Astrocyte (in vitro differentiated cells and primary cell): Measurements from ENCODE around the gene RAB31. TPM values are rescaled to one million over a fixed set of nuclear protein-coding genes. Genes with fewer than 3 reads are reported as not detected.

Experiments
- DNase-seq: peaks from one replicate; pipeline ENCODE4 v3.0.0-alpha.2; 2010; ENCODE audit warnings: low read depth
- FAIRE-seq: peaks from 2 replicates; lab custom pipeline; 2011; peaks lifted over from hg19 to GRCh38; lab: Jason Lieb, UNC
- H2AFZ ChIP-seq: 2 replicates; pipeline ENCODE4 v1.6.0; 2012; ENCODE audit warnings: low read depth, low read length, inconsistent platforms
- H3K27ac ChIP-seq: 2 replicates; pipeline ENCODE4 v1.5.1; 2011; ENCODE audit warnings: low read depth, low read length, inconsistent platforms
- H3K27me3 ChIP-seq: 2 replicates; pipeline ENCODE4 v1.6.0; 2011; ENCODE audit warnings: low read length, inconsistent platforms; ENCODE audit not compliant: insufficient read depth
- H3K36me3 ChIP-seq: 2 replicates; pipeline ENCODE4 v1.5.1; 2011; ENCODE audit warnings: low read length, inconsistent platforms; ENCODE audit not compliant: insufficient read depth
- H3K4me1 ChIP-seq: 2 replicates; pipeline ENCODE4 v1.5.1; 2011; ENCODE audit warnings: low read length, inconsistent platforms; ENCODE audit not compliant: insufficient read depth
- H3K4me2 ChIP-seq: 2 replicates; pipeline ENCODE4 v1.6.0; 2012; ENCODE audit warnings: low read length, inconsistent platforms
- H3K4me3 ChIP-seq: 2 replicates; pipeline ENCODE4 v1.5.1; 2011; ENCODE audit warnings: low read depth, mild to moderate bottlenecking, low read length, inconsistent platforms; ENCODE audit not compliant: insufficient read depth
- H3K79me2 ChIP-seq: 2 replicates; pipeline ENCODE4 v1.6.0; 2012; ENCODE audit warnings: mild to moderate bottlenecking, low read length, inconsistent platforms; ENCODE audit not compliant: insufficient read depth
- H3K9ac ChIP-seq: 2 replicates; pipeline ENCODE4 v1.6.0; 2012; ENCODE audit warnings: mild to moderate bottlenecking, low read length, inconsistent platforms
- H3K9me3 ChIP-seq: 2 replicates; pipeline ENCODE4 v1.5.1; 2012; ENCODE audit warnings: low read depth, mild to moderate bottlenecking, low read length, inconsistent platforms; ENCODE audit not compliant: insufficient read depth
- H4K20me1 ChIP-seq: 2 replicates; pipeline ENCODE4 v1.6.0; 2012; ENCODE audit warnings: low read length, inconsistent platforms; ENCODE audit not compliant: insufficient read depth
- H3K27ac Mint-ChIP-seq: one replicate; pipeline ENCODE4 v1.8.0; 2021; ENCODE audit warnings: mild to moderate bottlenecking, mixed read lengths; ENCODE audit not compliant: unreplicated experiment
- H3K27me3 Mint-ChIP-seq: one replicate; pipeline ENCODE4 v1.8.0; 2021; ENCODE audit warnings: low read depth, mixed read lengths; ENCODE audit not compliant: unreplicated experiment
- H3K36me3 Mint-ChIP-seq: one replicate; pipeline ENCODE4 v1.8.0; 2021; ENCODE audit warnings: low read depth, mixed read lengths; ENCODE audit not compliant: unreplicated experiment
- H3K4me1 Mint-ChIP-seq: one replicate; pipeline ENCODE4 v1.8.0; 2021; ENCODE audit warnings: low read depth, mixed read lengths; ENCODE audit not compliant: unreplicated experiment
- H3K4me3 Mint-ChIP-seq: one replicate; pipeline ENCODE4 v1.8.0; 2021; ENCODE audit warnings: mild to moderate bottlenecking, moderate library complexity, mixed read lengths; ENCODE audit not compliant: unreplicated experiment
- H3K9me3 Mint-ChIP-seq: one replicate; pipeline ENCODE4 v1.8.0; 2021; ENCODE audit warnings: mild to moderate bottlenecking, mixed read lengths; ENCODE audit not compliant: unreplicated experiment
- EZH2 ChIP-seq: IDR thresholded peaks from 2 replicates; pipeline ENCODE4 v1.6.1; 2012; ENCODE audit warnings: mild to moderate bottlenecking, low read length, inconsistent platforms; ENCODE audit not compliant: insufficient read depth
- total RNA-seq: library from RNA; stranded (reverse); gene quantifications from 2 replicates; pipeline ENCODE4 v1.2.1, GENCODE V29; 2021
- TF ChIP-seq, protein P1 (sequence below): IDR thresholded peaks from 2 replicates; pipeline ENCODE4 v1.5.1; 2011; ENCODE audit warnings: low read depth, mild to moderate bottlenecking, inconsistent platforms, low read length, moderate library complexity; ENCODE audit not compliant: insufficient read depth

The RAB31 gene
- total RNA-seq, 1 donor from 2014 or later = 100 TPM

DNA sequence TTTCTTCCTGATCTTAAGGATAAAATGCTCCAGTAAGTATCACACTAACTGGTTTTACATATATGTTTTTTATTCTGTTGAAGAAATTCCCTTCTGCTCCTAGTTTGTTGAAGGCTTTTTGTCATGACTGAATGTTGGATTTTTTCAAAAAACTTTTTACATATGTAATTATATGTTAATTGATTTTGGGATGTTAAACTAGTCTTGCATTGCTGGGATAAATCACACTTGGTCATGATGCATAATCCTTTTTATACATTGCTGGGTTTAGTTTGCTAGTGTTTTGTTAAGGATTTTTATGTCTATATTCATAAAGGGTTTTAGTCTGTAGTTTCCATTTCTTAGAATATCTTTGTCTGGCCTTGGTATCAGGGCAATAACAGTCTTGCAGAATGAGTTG is 112.0 kb downstream of the RAB31 start:
- peaks cover 15% of the 10 kb centered on the region for H3K36me3 Mint-ChIP-seq
- H3K9me3 ChIP-seq = no peaks in the 10 kb centered on the region
- H3K27ac ChIP-seq = no peak overlapping the region
- no peak overlapping the region for H2AFZ ChIP-seq
- H3K4me1 Mint-ChIP-seq = peaks cover 4% of the 10 kb centered on the region
- H3K4me3 Mint-ChIP-seq = no peak overlapping the region
- H3K4me2 ChIP-seq = no peak overlapping the region
- TF ChIP-seq EZH2 = no peak
- TF ChIP-seq, protein P1, sequence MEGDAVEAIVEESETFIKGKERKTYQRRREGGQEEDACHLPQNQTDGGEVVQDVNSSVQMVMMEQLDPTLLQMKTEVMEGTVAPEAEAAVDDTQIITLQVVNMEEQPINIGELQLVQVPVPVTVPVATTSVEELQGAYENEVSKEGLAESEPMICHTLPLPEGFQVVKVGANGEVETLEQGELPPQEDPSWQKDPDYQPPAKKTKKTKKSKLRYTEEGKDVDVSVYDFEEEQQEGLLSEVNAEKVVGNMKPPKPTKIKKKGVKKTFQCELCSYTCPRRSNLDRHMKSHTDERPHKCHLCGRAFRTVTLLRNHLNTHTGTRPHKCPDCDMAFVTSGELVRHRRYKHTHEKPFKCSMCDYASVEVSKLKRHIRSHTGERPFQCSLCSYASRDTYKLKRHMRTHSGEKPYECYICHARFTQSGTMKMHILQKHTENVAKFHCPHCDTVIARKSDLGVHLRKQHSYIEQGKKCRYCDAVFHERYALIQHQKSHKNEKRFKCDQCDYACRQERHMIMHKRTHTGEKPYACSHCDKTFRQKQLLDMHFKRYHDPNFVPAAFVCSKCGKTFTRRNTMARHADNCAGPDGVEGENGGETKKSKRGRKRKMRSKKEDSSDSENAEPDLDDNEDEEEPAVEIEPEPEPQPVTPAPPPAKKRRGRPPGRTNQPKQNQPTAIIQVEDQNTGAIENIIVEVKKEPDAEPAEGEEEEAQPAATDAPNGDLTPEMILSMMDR = no peak
- FAIRE-seq (no peak), DNase-seq (no peak)
- peaks cover 16% of the 10 kb centered on the region for H3K4me1 ChIP-seq
- H3K27ac Mint-ChIP-seq = no peak overlapping the region
- H3K27me3 Mint-ChIP-seq = no peaks in the 10 kb centered on the region
- peaks cover 5% of the 10 kb centered on the region for H3K36me3 ChIP-seq
- H3K4me3 ChIP-seq = no peak overlapping the region
- peaks cover 4% of the 10 kb centered on the region for H4K20me1 ChIP-seq
- H3K27me3 ChIP-seq = no peaks in the 10 kb centered on the region
- H3K9ac ChIP-seq = no peak overlapping the region
- H3K9me3 Mint-ChIP-seq = no peaks in the 10 kb centered on the region
- no peaks in the 10 kb centered on the region for H3K79me2 ChIP-seq

DNA sequence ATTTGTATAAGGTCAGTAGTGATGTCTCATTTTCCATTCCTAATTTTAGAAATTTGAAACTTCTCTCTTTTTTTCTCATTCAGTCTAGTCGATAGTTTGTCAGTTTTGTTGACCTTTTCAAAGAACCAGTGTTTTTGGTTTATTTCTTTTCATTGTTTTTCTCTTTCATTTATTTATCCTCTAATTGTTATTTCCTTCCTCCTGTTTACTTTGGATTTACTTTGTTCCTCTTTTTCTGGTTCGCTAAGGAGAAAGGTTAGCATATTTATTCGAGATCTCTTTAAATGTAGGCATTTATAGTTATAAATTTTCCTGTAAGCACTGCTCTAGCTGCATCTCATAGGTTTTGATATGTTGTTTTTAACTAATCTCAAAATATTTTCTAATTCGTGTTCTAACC is 112.6 kb downstream of the RAB31 start:
- no peak for FAIRE-seq
- H3K4me1 ChIP-seq = peaks cover 22% of the 10 kb centered on the region

DNA sequence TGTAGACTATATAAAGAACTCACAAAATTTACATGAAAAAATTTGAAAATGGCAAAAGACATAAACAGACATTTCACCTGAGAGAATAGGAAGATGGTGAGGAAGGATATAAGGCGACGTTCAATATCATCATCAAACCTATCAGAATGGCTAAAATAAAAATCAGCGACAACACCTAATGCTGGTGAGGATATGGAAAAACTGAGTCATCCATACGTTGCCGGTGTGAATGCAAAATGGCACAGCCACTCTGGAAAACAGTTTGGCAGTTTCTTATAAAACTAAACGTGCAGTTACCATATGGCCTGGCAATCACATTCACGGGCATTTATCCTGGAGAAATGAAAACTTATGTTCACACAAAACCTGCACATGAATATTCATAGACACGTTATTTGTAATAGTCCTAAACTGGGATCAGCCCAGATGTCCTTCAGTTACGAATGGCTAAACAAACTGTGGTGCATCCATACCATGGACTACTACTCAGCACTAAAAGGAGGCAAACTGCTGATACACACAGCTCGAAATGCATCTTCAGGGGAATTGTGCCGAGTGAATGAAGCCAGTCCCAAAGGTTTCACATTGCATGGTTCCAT is 114.6 kb downstream of the RAB31 start:
- Histone ChIP-seq H3K36me3 (peaks cover 3% of the 10 kb centered on the region), H3K9ac (no peak overlapping the region), H3K79me2 (no peaks in the 10 kb centered on the region), H3K27me3 (no peaks in the 10 kb centered on the region), H4K20me1 (peaks cover 4% of the 10 kb centered on the region), H3K4me3 (no peak overlapping the region), H3K4me1 (peaks cover 32% of the 10 kb centered on the region), H3K4me2 (no peak overlapping the region), H2AFZ (no peak overlapping the region), H3K9me3 (no peaks in the 10 kb centered on the region), H3K27ac (no peak overlapping the region)
- TF ChIP-seq, protein P1 = no peak
- TF ChIP-seq EZH2 = no peak
- DNase-seq (no peak), FAIRE-seq (no peak)
- H3K27ac Mint-ChIP-seq = no peak overlapping the region
- peaks cover 21% of the 10 kb centered on the region for H3K36me3 Mint-ChIP-seq
- no peak overlapping the region for H3K4me3 Mint-ChIP-seq
- H3K4me1 Mint-ChIP-seq = peaks cover 13% of the 10 kb centered on the region
- no peaks in the 10 kb centered on the region for H3K9me3 Mint-ChIP-seq
- no peaks in the 10 kb centered on the region for H3K27me3 Mint-ChIP-seq

More for the DNA sequence above, 112.6 kb downstream of the RAB31 start:
- no peaks in the 10 kb centered on the region for H3K27me3 ChIP-seq
- TF ChIP-seq, protein P1 = no peak
- TF ChIP-seq EZH2 = no peak
- H3K4me1 Mint-ChIP-seq = peaks cover 10% of the 10 kb centered on the region
- H3K79me2 ChIP-seq = no peaks in the 10 kb centered on the region
- peaks cover 5% of the 10 kb centered on the region for H3K36me3 ChIP-seq
- no peaks in the 10 kb centered on the region for H3K9me3 ChIP-seq
- no peaks in the 10 kb centered on the region for H3K9me3 Mint-ChIP-seq
- H3K4me3 ChIP-seq = no peak overlapping the region
- DNase-seq = no peak
- no peak overlapping the region for H3K4me3 Mint-ChIP-seq
- no peak overlapping the region for H2AFZ ChIP-seq
- peaks cover 4% of the 10 kb centered on the region for H4K20me1 ChIP-seq
- H3K36me3 Mint-ChIP-seq = peaks cover 15% of the 10 kb centered on the region
- no peak overlapping the region for H3K4me2 ChIP-seq
- no peak overlapping the region for H3K27ac ChIP-seq
- H3K27ac Mint-ChIP-seq = no peak overlapping the region
- no peaks in the 10 kb centered on the region for H3K27me3 Mint-ChIP-seq
- H3K9ac ChIP-seq = no peak overlapping the region
